Measurements from ENCODE around the gene SFMBT1. TPM values are rescaled to one million over a fixed set of nuclear protein-coding genes. Genes with fewer than 3 reads are reported as not detected.

The SFMBT1 gene
- total RNA-seq, 4 donors from 2014 or later: 3.3 to 37.9 (median 15.1) TPM

GRCh38 chr3:53005338-53005737 lies 40.5 kb downstream of the SFMBT1 start:
- H3K9me3 ChIP-seq: no peaks in the 10 kb centered on the region
- intact Hi-C loops (cut with DNase I; ENCODE audit: low total_unique reads): no loop called here
- TF ChIP-seq, protein P1, sequence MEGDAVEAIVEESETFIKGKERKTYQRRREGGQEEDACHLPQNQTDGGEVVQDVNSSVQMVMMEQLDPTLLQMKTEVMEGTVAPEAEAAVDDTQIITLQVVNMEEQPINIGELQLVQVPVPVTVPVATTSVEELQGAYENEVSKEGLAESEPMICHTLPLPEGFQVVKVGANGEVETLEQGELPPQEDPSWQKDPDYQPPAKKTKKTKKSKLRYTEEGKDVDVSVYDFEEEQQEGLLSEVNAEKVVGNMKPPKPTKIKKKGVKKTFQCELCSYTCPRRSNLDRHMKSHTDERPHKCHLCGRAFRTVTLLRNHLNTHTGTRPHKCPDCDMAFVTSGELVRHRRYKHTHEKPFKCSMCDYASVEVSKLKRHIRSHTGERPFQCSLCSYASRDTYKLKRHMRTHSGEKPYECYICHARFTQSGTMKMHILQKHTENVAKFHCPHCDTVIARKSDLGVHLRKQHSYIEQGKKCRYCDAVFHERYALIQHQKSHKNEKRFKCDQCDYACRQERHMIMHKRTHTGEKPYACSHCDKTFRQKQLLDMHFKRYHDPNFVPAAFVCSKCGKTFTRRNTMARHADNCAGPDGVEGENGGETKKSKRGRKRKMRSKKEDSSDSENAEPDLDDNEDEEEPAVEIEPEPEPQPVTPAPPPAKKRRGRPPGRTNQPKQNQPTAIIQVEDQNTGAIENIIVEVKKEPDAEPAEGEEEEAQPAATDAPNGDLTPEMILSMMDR (IDR thresholded peaks at IDR 0.05): no peak
- TF ChIP-seq POLR2A (IDR thresholded peaks at IDR 0.05): no peak

DNA sequence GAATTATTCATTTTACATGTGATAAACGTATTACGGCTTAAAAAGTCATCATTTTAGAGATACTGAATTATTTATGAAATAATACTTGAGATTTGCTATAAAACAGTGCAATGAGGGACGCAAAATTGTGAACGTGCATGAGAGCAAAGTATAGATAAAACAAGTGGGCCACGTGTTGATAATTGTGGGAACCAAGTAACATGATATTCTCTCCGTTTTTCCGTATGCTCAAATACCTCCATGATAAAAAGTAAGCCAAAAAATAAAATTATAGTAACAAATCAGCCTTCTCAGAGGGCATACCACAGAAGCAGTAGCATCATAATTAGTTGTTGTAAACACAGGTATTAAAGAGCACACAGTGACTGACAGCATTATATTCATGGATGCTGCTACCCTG lies 42.6 kb downstream of the SFMBT1 start:
- TF ChIP-seq, protein P1 (IDR thresholded peaks at IDR 0.05): no peak
- TF ChIP-seq POLR2A (IDR thresholded peaks at IDR 0.05): no peak
- Histone ChIP-seq H3K9me3 (no peaks in the 10 kb centered on the region), H3K4me3 (no peak overlapping the region), H3K4me1 (no peaks in the 10 kb centered on the region), H3K36me3 (no peaks in the 10 kb centered on the region), H3K27me3 (no peaks in the 10 kb centered on the region), H3K27ac (no peak overlapping the region)
- intact Hi-C loops (cut with DNase I; ENCODE audit: low total_unique reads): no loop called here
- DNase-seq: no peak

More at GRCh38 chr3:53005338-53005737, 40.5 kb downstream of the SFMBT1 start:
- Histone ChIP-seq H3K4me3 (no peak overlapping the region), H3K27ac (no peak overlapping the region), H3K27me3 (no peaks in the 10 kb centered on the region), H3K4me1 (no peaks in the 10 kb centered on the region), H3K36me3 (no peaks in the 10 kb centered on the region)
- DNase-seq: no peak

- no peak overlapping the region for H3K27ac ChIP-seq
- H3K4me3 ChIP-seq: no peak overlapping the region
- H3K9me3 ChIP-seq: no peaks in the 10 kb centered on the region
- no peaks in the 10 kb centered on the region for H3K4me1 ChIP-seq
- H3K36me3 ChIP-seq: no peaks in the 10 kb centered on the region
- no peaks in the 10 kb centered on the region for H3K27me3 ChIP-seq
- intact Hi-C loops (cut with DNase I; ENCODE audit: low total_unique reads): no loop called here
- TF ChIP-seq POLR2A (IDR thresholded peaks at IDR 0.05): no peak
- TF ChIP-seq, protein P1 (IDR thresholded peaks at IDR 0.05): no peak
- DNase-seq: no peak
These were observed 46.9 kb downstream of the SFMBT1 start for GRCh38 chr3:52998771-52999513.

DNA sequence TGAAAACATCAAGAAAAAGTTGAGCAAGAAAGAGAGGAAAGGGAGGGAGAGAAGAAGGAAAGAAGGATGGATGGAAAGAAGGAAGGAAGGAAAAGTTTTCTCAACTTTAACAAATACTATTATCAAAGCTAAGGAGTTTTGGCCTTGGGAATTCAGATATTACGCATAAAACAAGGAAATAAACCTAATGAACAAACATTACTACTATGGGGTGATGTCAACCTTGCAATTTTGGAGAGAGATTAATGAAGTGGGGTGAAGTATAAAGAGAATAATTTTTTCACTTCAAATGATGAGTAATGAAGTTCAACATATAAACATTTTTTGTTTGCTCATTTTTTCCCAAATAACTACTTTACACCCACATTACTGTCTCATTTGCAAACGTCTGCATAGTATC lies 55.2 kb downstream of the SFMBT1 start:
- Histone ChIP-seq H3K4me1 (no peaks in the 10 kb centered on the region), H3K36me3 (no peaks in the 10 kb centered on the region), H3K9me3 (no peaks in the 10 kb centered on the region), H3K27ac (no peak overlapping the region), H3K27me3 (no peaks in the 10 kb centered on the region), H3K4me3 (no peak overlapping the region)
- DNase-seq: no peak
- TF ChIP-seq, protein P1 (IDR thresholded peaks at IDR 0.05): no peak
- TF ChIP-seq POLR2A (IDR thresholded peaks at IDR 0.05): no peak
- intact Hi-C loops (cut with DNase I; ENCODE audit: low total_unique reads): no loop called here

DNA sequence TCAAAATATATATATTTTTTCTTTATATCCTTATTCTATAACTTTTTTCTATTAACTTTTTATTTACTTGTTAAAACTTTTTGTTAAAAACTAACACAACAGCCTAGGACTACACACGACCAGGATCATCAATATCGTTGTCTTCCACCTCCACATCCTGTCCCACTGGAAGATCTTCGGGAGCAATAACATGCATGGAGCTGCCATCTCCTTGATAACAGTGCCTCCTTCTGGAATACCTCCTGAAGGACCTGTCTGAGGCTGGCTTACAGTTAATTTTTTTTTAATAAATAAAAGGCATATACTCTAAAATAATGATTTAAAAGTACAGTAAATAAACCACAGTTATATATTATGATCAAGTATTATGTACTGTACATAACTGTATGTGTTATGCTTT lies 58.9 kb downstream of the SFMBT1 start:
- intact Hi-C loops (cut with DNase I; ENCODE audit: low total_unique reads): no loop called here
- Histone ChIP-seq H3K4me3 (no peak overlapping the region), H3K9me3 (no peaks in the 10 kb centered on the region), H3K27ac (no peak overlapping the region), H3K4me1 (no peaks in the 10 kb centered on the region), H3K27me3 (no peaks in the 10 kb centered on the region), H3K36me3 (no peaks in the 10 kb centered on the region)
- DNase-seq: no peak
- TF ChIP-seq, protein P1 (IDR thresholded peaks at IDR 0.05): no peak
